PC-3 (cell line): ENCODE results near the gene TTC39B. TPM values are rescaled to one million over a fixed set of nuclear protein-coding genes. Genes with fewer than 3 reads are reported as not detected.

Experiments
- ATAC-seq: fragments of 200-7000 bp; cut with Tn5 transposase; 2 replicates; pipeline ENCODE4 v1.9.1; 2020; ENCODE audit warnings: mild to moderate bottlenecking, moderate library complexity
- BruUV-seq: library from RNA; stranded (reverse); fragments of 400-500 nt; replicated peaks from 2 replicates; lab custom pipeline; 2021; lab: Mats Ljungman, UMichigan
- CTCF ChIA-PET: fragments of 300-600 bp; sonication (Branson Sonifier 250); formaldehyde crosslinking; loops from one replicate; lab custom pipeline; 2022; ENCODE audit warnings: antibody characterized with exemption; lab: Charles Lee
- POLR2A ChIA-PET: fragments of 300-600 bp; sonication (Branson Sonifier 250); formaldehyde crosslinking; loops from one replicate; lab custom pipeline; 2022; ENCODE audit warnings: antibody characterized with exemption; ENCODE audit not compliant: unreplicated experiment; lab: Charles Lee
- DNase-seq: peaks from one replicate; pipeline ENCODE4 v3.0.0-alpha.2; 2015
- H2AFZ ChIP-seq: fragments of 300-600 bp; sonication (generic); 2 replicates; pipeline ENCODE4 v1.6.0; 2016; ENCODE audit warnings: antibody characterized with exemption, low read length
- H3F3A ChIP-seq: fragments of 300-600 bp; sonication (generic); one replicate; pipeline ENCODE4 v1.6.0; 2017; ENCODE audit warnings: antibody characterized with exemption, low read length, control low read depth, mild to moderate bottlenecking; ENCODE audit not compliant: unreplicated experiment
- H3K27ac ChIP-seq: fragments of 300-600 bp; sonication (generic); 2 replicates; pipeline ENCODE4 v1.5.1; 2016; ENCODE audit warnings: mild to moderate bottlenecking, low read length
- H3K27me3 ChIP-seq: fragments of 300-600 bp; sonication (generic); 2 replicates; pipeline ENCODE4 v1.6.1; 2016; ENCODE audit warnings: low read length, mixed read lengths
- H3K36me3 ChIP-seq: fragments of 300-600 bp; sonication (generic); 2 replicates; pipeline ENCODE4 v1.6.1; 2016; ENCODE audit warnings: low read depth, mixed run types, low read length, mixed read lengths
- H3K4me1 ChIP-seq: fragments of 300-600 bp; sonication (generic); 2 replicates; pipeline ENCODE4 v1.5.1; 2016; ENCODE audit warnings: low read length; ENCODE audit not compliant: insufficient read depth
- H3K4me2 ChIP-seq: fragments of 300-600 bp; sonication (generic); 2 replicates; pipeline ENCODE4 v1.6.0; 2016; ENCODE audit warnings: low read length
- H3K4me3 ChIP-seq: fragments of 300-600 bp; sonication (generic); 2 replicates; pipeline ENCODE4 v1.5.1; 2016; ENCODE audit warnings: mild to moderate bottlenecking, low read length, mixed read lengths
- H3K79me2 ChIP-seq: fragments of 300-600 bp; sonication (generic); 2 replicates; pipeline ENCODE4 v1.6.1; 2017; ENCODE audit warnings: low read length, mixed read lengths
- H3K9ac ChIP-seq: fragments of 300-600 bp; sonication (generic); 2 replicates; pipeline ENCODE4 v1.6.0; 2016; ENCODE audit warnings: mild to moderate bottlenecking, low read length
- H3K9me2 ChIP-seq: fragments of 300-600 bp; sonication (generic); replicated peaks from 2 replicates; pipeline ENCODE4 v1.6.1; 2016; ENCODE audit warnings: mixed run types, low read length, mixed read lengths
- H3K9me3 ChIP-seq: fragments of 300-600 bp; sonication (generic); 2 replicates; pipeline ENCODE4 v1.6.1; 2016; ENCODE audit warnings: low read length, mixed read lengths
- H4K20me1 ChIP-seq: fragments of 300-600 bp; sonication (generic); 2 replicates; pipeline ENCODE4 v1.6.1; 2016; ENCODE audit warnings: low read length, mixed read lengths
- EZH2 ChIP-seq: fragments of 300-600 bp; sonication (generic); IDR thresholded peaks from one replicate; pipeline ENCODE4 v1.6.1; 2017; ENCODE audit warnings: antibody characterized with exemption, mild to moderate bottlenecking, low read length; ENCODE audit not compliant: unreplicated experiment
- EZH2phosphoT487 ChIP-seq: fragments of 300-600 bp; sonication (generic); IDR thresholded peaks from 2 replicates; pipeline ENCODE4 v1.6.1; 2018; ENCODE audit warnings: mild to moderate bottlenecking, antibody characterized with exemption, low read length, borderline replicate concordance
- intact Hi-C: fragments of 100-400 bp; cut with micrococcal nuclease; formaldehyde crosslinking; loops from 2 replicates; pipeline ENCODE4 v1.9.0; 2023
- total RNA-seq: library from RNA; depleted of rRNA; stranded (reverse); fragments of >200 nt; gene quantifications from 2 replicates; pipeline ENCODE4 v1.2.3, GENCODE V29; 2014
- TF ChIP-seq, protein P1 (sequence below): fragments of 300-600 bp; sonication (generic); conservative IDR thresholded peaks from 2 replicates; pipeline ENCODE4 v1.5.1; 2017; ENCODE audit warnings: antibody characterized with exemption, low read depth, mild to moderate bottlenecking, low read length

Gene TTC39B
- total RNA-seq, 1 experiment from 2014 or later, result 1.5 TPM

GRCh38 chr9:15137658-15138356, 169.2 kb downstream of the TTC39B start:
- Histone ChIP-seq H3F3A (no peaks in the 10 kb centered on the region), H3K27me3 (no peaks in the 10 kb centered on the region), H3K79me2 (no peaks in the 10 kb centered on the region), H3K27ac (no peak overlapping the region), H3K9ac (no peak overlapping the region), H3K9me2 (no peaks in the 10 kb centered on the region), H2AFZ (no peak overlapping the region), H3K36me3 (no peaks in the 10 kb centered on the region), H3K9me3 (no peaks in the 10 kb centered on the region), H3K4me3 (no peak overlapping the region), H3K4me2 (no peak overlapping the region), H4K20me1 (no peaks in the 10 kb centered on the region), H3K4me1 (no peaks in the 10 kb centered on the region)
- no peak for ATAC-seq
- BruUV-seq, result no TSS peak
- ChIA-PET POLR2A (no interaction called here), CTCF (no interaction called here)
- intact Hi-C loops, result no loop called here
- no peak for DNase-seq
- TF ChIP-seq EZH2phosphoT487 (no peak), EZH2 (no peak)
- TF ChIP-seq, protein P1, sequence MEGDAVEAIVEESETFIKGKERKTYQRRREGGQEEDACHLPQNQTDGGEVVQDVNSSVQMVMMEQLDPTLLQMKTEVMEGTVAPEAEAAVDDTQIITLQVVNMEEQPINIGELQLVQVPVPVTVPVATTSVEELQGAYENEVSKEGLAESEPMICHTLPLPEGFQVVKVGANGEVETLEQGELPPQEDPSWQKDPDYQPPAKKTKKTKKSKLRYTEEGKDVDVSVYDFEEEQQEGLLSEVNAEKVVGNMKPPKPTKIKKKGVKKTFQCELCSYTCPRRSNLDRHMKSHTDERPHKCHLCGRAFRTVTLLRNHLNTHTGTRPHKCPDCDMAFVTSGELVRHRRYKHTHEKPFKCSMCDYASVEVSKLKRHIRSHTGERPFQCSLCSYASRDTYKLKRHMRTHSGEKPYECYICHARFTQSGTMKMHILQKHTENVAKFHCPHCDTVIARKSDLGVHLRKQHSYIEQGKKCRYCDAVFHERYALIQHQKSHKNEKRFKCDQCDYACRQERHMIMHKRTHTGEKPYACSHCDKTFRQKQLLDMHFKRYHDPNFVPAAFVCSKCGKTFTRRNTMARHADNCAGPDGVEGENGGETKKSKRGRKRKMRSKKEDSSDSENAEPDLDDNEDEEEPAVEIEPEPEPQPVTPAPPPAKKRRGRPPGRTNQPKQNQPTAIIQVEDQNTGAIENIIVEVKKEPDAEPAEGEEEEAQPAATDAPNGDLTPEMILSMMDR, result no peak

DNA sequence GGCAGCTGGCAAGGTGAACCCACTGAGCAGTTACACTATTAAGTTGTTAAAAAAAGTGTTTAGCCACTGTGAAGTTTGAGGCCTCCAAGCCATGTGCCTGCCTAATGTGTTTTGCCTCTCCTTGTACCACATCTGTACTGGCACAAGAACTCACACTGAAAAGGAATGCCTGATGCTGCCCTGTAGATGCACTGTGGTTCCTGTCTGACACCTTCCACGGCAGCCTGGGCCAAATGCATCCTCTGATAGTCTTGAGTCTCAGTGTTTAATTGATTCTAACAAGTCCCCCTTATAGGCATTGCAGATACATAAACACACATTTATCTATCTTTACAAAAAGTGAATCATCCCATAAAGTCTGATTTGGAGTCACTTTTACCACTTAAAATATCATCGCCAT, 169.9 kb downstream of the TTC39B start:
- Histone ChIP-seq H3K79me2 (no peaks in the 10 kb centered on the region), H4K20me1 (no peaks in the 10 kb centered on the region), H3K36me3 (no peaks in the 10 kb centered on the region), H3K4me3 (no peak overlapping the region), H3K4me2 (no peak overlapping the region), H3K9me2 (no peaks in the 10 kb centered on the region), H3K9me3 (no peaks in the 10 kb centered on the region), H3K4me1 (no peaks in the 10 kb centered on the region), H3K27me3 (no peaks in the 10 kb centered on the region), H3F3A (no peaks in the 10 kb centered on the region), H2AFZ (no peak overlapping the region), H3K9ac (no peak overlapping the region), H3K27ac (no peak overlapping the region)
- DNase-seq (no peak), ATAC-seq (no peak)
- intact Hi-C loops, result no loop called here
- ChIA-PET POLR2A (no interaction called here), CTCF (no interaction called here)
- TF ChIP-seq EZH2phosphoT487 (no peak), EZH2 (no peak)
- TF ChIP-seq, protein P1, result no peak
- no TSS peak for BruUV-seq

GRCh38 chr9:15136646-15137045, 170.4 kb downstream of the TTC39B start:
- ChIA-PET POLR2A (no interaction called here), CTCF (no interaction called here)
- Histone ChIP-seq H3K27ac (no peak overlapping the region), H3K36me3 (no peaks in the 10 kb centered on the region), H3K4me2 (no peak overlapping the region), H4K20me1 (no peaks in the 10 kb centered on the region), H3K27me3 (no peaks in the 10 kb centered on the region), H2AFZ (no peak overlapping the region), H3K9me3 (no peaks in the 10 kb centered on the region), H3K79me2 (no peaks in the 10 kb centered on the region), H3K9ac (no peak overlapping the region), H3K9me2 (no peaks in the 10 kb centered on the region), H3F3A (no peaks in the 10 kb centered on the region), H3K4me3 (no peak overlapping the region), H3K4me1 (no peaks in the 10 kb centered on the region)
- BruUV-seq, result no TSS peak
- no peak for ATAC-seq
- intact Hi-C loops, result no loop called here
- TF ChIP-seq EZH2phosphoT487 (no peak), EZH2 (no peak)
- TF ChIP-seq, protein P1, result no peak
- peak; percentile 34 for DNase-seq
